Measurements from ENCODE around the gene TRIM49C.
"Not testable (repeated sequence)": the region's sequence is repeated elsewhere in the genome, so short reads cannot be mapped to it uniquely, and the experiment has no call there.

Gene TRIM49C, protein sequence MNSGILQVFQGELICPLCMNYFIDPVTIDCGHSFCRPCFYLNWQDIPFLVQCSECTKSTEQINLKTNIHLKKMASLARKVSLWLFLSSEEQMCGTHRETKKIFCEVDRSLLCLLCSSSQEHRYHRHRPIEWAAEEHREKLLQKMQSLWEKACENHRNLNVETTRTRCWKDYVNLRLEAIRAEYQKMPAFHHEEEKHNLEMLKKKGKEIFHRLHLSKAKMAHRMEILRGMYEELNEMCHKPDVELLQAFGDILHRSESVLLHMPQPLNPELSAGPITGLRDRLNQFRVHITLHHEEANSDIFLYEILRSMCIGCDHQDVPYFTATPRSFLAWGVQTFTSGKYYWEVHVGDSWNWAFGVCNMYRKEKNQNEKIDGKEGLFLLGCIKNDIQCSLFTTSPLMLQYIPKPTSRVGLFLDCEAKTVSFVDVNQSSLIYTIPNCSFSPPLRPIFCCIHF

DNA sequence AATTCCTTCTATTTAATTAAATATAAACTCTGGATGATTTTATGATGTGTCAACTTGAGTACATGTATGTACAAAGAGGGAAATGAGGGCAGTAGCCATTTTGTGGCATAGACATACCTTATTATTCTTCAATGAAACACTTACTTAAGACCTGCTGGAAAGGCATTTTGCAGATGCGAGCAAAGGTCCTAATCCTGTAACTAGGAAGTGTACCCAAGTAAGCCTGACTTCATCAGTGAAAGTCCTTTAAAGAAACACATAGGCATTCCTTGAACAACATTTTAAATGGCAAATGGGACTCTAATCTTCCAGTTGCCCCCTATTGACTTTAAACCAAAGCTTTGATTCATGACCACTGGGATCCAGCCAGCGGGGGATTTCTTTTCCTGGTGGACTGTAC, at the start of gene TRIM49C:
TRIM49C (plus strand) TSS at position 301 of the 400 bp plus-strand sequence. CDS start 4,106 bp downstream, outside the sequence.
- not testable (repeated sequence) for DNase-seq

DNA sequence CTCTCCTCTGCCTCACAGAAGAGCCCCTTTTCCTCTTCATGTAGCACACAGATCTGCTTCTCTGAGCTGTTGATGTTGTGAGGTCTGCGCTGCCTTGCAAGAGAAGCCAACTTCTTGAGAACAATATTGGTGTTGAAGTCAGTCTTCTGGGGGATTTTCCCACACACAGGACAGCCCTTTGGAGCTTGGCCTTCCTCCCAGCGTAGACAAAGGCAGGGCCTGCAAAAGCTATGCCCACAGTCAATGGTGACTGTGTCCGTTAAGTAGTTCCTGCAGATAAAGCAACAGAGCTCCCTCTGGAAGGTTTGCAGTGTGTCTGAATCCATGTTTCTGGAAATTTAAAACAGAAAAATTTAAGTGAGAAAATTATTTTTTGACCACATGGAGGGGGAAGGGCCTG, 6.7 kb upstream of the TRIM49C start:
- DNase-seq, result not testable (repeated sequence)

DNA sequence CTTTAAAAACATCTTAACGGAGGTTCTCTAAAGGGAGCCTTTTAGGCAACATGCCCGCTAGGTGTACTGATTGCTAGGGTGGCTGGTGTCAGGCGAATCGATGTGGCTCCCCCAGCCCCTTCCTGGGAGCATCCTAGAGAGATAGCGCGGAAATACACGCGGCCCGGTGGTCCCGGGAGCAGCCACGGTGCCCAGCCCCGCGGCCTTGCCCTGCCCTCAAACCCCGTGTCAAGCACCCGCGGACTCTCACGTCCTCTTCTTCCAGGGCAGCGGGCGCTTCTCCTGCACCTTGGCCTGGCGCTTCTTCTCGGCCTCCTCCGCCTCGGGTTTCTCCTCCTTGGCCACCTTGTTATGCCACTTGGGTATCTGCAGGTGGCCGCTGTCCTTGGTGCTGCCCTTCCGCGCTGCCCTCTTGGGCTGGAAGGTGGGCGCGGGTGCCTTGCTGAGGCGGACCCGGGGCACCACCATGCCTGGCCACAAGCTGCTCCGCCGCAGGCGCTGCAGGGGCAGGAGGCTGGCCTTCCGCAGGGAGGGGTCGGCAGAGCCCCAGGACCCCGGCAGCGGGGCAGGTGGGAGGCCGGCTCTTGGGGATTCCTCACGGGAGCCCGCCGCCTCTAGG, 20.8 kb downstream of the TRIM49C start:
- not testable (repeated sequence) for DNase-seq

DNA sequence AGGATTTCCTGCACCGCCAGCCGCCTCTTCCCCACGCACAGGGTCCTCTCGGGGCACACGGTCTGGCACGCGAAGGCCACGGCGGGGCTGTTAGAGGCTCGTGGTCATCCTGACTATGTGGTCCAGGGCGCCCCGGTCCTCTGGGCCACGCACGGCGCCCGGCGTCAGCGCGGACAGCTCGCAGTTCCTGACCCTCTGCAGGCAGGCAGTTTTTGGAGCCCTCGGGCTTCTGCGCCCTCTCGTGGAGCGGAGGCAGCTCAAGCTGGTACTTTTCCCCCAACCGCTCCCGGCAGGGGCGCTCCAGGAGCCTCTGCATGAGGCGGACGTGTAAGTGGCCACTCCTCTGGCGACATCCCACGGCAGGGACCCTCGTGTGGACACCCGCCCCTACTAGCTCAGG, 21.4 kb downstream of the TRIM49C start:
- not testable (repeated sequence) for DNase-seq

DNA sequence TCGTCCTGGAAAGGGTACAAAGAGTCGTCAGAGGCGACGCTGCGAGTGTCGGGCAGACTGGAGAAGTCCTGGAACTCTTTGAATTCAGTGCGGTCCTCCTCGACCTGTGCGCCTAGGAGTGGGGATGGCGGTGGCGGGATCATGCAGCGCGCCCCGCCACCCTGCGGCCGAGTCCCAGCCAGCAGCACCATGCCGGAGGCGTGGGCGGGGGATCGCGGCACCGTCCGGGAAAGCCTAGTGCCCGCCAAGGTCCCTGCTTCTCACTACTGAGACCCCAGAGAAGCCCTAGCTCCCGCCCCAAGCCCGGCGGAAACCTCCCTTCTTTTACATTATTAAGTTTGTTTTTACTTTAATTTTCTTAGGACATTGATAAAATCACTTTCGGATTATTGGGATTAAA, 22.6 kb downstream of the TRIM49C start:
- DNase-seq, result not testable (repeated sequence)

DNA sequence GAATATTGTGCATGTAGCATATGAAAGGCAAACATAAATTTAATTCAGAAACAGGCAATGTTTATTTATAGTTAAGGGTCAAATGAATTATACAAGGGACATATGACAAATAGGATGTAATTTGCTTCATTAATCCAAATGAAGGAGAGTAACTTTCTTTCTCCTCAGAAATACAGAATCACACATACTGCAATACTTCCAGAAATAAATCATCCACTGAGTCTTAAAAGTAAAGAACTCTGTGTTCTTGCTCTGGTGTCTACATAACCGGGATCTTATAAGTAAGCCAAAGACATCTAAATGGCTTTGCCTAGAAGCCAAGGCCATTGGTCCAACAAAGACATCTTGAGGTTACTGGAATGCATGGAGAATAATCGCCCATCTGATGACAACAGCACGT, 54.7 kb downstream of the TRIM49C start, which contains the start of gene UBTFL1:
UBTFL1 (plus strand) TSS at position 301 of the 400 bp plus-strand sequence; CDS start at position 301, 0 bp downstream.
- not testable (repeated sequence) for DNase-seq

DNA sequence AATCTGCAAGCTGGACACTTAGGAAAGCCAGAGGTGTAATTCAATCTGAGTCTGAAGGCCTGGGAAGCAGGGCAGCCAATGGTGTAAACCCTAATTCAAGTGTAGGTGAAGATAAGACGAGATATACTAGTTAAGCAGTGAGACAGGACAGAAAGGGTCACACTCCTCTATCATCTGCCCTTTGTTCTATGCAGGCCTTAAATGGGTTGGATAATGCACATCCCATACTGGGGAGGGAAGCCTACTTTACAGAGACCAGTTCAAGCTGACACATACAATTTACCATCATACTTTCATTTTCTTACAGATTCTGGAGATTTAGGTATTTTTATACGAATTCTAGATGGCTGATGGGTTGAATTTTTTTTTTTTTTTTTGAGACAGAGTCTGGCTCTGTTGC, 57.8 kb downstream of the TRIM49C start:
- DNase-seq, result not testable (repeated sequence)

Data from stimulated activated CD4-positive, alpha-beta T cell treated with anti-CD3 and anti-CD28 coated beads, Interleukin-4, amount 100 ng/mL, for 24 hours (primary cell).